Stimulated activated CD8-positive, alpha-beta memory T cell treated with anti-CD3 and anti-CD28 coated beads, Interleukin-4, amount 100 ng/mL, for 4 hours (primary cell): Measurements from ENCODE around the gene TMIE.

Experiments used
- DNase-seq, 2 donors: peaks; one replicate each; pipeline ENCODE4 v3.0.0-alpha.2; 2020; ENCODE audit warnings: low read depth in 2 of 2, low spot score in 1 of 2

Gene TMIE

DNA sequence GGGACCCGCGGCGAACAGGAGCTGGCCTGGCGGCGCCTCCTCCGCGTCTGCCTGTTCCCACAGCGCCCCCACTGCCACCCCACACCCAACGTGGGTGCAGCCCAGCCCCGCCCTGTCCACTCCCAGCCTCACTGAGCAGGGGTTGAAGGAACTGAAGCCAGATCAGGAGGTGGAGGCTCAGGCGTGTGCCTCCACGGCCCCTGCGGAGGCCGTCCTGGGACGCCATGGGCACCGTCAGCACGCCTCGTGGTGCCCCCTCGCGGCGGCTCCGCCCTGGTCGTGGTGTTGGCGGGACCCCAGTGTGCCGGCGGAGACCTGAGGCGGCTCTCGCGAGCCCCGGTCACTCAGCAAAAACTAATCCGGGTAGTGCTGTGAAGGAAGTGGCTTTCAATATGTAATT is 55.5 kb downstream of the TMIE start:
- no peak for DNase-seq

DNA sequence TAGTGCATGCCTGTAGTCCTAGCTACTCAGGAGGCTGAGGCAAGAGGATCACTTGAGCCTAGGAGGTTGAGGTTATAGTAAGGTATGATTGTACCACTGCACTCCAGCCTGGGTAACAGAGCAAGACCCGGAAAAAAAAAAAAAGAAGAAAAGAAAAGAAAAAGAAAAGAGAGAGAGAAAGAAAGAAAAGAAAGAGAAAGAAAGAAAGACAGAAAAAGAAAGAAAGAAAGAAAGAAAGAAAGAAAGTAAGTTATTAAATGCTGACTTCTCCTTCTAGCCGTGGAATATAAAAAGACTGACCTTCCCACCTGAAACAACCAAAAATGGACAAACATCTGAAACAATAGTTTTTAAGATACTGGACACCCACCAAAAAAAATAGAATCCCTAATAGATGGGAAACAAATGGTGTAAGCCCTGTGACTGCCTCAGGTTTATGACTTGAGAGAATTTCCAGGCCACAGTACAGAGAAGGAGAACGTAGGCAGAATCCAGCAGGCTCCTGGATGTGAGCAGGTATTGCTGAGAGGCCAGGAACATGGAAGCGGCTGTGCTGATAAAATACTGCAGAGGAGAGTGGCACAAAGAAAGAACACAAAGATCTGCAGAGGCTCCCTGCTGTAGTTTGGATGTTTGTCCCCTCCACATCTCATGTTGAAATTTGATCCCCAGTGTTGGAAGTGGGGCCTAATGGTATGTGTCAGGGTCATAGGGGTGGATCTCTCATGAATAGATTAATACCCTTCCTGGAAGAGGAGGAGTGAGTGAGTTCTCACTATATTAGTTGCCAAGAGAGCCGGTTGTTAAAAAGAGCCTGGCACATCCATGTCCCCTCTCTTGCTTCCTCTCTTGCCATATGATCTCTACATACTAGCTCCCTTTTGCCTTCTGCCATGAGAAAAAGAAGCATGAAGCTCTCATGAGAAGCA is 58.3 kb downstream of the TMIE start:
- no peak for DNase-seq
